GM19025 (cell line): Measurements from ENCODE around the gene MANBA.
A peak's percentile ranks its signal among the peaks of the same experiment; 100 is the strongest.

Source experiments
- ATAC-seq: cut with Tn5 transposase; IDR thresholded peaks from one replicate; pipeline ENCODE4 v1.9.1; 2021; ENCODE audit warnings: mild to moderate bottlenecking, low read depth, moderate library complexity; ENCODE audit not compliant: unreplicated experiment

MANBA gene

DNA sequence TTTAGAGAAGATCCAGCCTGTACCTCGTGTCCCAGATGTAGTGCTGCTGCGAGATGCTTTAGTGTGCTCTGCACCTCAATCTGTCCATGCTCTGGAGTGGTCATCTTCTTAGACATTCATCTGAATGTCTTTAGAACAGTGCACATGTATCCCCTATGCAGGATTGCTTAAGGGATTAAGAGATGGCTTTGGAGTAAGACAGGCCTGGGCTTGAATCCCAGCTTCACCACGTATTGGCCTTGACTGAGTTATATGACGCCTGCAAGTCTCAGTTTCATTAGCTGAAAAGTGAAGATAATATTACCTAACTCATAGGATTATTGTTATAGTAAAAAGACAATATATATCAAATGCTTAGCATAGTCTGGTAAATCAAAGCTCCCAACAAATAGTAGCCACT is 161.3 kb downstream of the MANBA start:
- no peak for ATAC-seq

DNA sequence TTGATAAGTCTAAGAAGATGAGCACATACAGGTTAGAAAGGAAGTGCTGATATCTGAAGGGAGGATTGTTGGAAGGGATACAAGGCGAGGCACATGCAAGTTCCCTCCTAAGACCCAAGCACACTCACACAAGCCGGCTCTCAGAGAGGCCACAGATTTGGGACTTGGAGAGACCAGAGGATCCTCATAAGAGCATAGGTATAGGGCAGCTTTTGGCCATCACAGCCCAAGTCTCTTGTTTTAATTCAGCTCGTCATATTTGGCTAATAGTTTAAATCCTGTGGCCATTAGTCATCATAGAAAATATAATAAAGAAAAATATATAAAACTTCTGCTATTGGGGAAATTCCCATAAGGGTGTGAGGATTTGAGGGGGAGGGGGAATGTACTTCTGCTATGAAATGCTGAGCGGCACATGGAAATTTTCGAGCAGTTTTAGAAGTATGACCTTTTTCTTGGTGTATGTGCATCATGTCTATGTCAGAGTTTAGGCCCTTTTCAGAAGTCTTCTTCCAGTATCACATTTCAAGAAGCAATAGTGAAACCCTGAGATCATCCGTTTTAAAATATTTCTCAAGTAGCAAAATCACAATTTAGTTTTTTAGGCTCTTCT is 161.9 kb downstream of the MANBA start:
- ATAC-seq = peak; percentile 28

DNA sequence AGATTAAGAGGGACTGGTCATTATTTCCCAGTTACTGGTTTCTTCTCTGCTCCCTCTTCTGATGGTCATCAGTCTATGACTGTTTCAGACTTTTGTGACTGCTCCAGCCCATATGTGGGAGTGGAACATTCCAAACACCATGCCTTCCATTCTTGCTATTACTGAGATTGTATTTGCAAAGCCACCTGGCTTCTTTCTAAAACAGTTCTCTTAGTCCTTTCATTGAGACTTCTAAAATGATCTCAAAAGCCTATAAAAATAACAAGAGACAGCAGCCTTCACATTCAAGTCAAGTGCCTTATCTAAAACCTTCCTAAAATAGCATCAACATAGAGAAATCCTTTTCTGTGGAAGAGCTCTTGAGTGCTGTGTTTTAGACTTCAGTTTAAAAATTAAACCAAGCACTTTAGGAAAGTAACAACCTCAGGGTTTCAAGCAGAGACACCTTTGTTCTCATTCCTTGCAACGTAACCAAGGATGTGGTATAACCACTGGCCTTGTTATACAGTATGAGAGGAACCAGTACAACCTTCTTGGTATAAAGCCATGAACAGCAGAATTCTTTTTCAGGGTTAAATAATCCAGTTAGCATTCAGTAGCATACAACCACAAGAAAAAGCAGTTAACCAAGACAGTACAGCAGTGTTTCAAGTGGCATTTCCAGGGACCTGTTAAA is 162.5 kb downstream of the MANBA start:
- ATAC-seq = peak; percentile 78

DNA sequence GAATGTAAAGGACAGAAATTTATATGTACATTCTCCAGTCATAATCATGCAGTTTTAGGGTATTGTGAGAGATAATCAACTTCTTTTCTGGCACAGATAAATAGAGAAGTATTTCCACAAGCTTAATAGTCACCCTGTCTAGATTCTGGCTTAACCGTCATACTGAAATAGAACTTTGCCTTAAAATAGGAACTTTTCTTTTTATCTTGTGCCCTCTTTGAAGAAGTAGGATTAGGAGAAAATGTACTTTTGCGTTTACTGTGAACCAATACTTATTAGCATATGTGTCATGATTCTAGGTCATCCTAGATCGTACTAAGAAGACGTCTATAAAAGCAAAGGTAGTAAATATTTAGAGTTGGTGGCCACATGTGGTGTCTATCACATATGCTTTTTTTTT is 164.2 kb downstream of the MANBA start:
- ATAC-seq = no peak

DNA sequence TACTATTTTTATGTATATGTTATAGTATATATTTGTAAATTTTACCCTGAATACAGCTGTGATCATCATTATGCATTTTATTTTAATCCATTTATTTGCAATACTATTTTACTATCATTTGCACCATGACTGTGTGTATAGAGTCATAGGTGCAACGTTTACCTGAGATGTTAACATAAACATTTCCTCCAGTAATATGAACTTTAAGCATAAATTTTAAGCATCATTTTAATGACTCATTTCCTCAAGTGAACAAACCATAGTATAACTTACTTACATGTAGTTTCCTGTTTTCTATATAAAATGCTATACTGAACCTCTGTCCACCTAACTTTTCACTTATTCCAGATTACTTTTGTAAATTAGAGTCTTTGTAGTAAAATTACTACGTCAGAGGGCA is 166.8 kb downstream of the MANBA start:
- ATAC-seq = no peak

DNA sequence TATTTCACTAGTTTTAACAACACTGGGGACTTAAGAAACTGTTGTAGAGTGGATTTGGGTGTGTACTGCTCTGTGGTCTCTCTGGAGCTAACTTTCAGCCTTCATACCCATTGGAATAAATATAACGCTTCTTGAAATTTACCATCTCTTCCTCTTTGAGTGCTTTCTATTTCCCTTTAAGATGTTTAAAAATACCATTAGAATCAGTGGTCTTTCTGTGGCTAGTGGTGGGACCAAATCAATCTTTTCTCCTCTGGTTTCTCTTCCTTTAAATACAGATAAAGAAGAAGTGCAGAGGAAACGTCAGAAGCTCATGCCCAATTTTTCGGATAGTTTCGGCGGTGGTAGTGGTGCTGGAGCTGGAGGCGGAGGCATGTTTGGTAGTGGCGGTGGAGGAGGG is 167.6 kb downstream of the MANBA start:
- ATAC-seq = no peak

DNA sequence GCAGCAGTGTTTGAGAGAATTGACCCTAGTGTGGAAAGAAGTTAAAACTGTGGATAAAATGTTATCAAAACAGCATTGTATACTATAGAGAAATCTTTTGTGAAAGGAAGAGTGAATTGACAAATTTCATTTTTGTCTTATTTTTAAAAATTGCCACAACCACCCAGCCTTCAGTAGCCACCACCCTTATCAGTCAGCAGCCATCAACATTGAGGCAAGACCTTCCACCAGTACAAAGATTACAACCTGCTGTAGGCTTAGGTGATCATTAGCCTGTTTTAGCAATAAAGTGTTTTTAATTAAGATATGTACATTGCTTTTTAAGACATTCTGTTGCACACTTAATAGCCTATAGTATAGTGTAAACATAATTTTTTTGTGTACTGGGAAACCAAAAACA is 168.5 kb downstream of the MANBA start:
- no peak for ATAC-seq

DNA sequence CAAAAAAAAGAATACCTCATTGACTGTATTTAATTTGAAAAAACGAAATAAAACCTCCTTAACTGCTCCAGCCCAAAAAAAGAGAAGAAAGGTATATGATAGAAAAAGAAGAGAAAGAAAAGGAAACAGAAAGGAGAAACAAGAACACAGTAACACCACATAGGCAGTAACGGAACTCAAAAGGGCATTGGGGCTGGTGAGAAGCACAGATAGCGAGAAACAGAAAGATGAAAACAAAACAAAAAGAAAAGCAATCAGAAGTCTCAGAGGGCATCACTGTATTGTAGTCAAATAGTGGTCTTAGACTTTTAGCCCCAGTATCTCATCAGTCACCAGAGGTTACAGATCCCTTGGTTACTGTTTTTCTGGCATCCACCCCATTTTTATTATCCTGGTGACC is 171.0 kb downstream of the MANBA start:
- ATAC-seq = peak; percentile 37

DNA sequence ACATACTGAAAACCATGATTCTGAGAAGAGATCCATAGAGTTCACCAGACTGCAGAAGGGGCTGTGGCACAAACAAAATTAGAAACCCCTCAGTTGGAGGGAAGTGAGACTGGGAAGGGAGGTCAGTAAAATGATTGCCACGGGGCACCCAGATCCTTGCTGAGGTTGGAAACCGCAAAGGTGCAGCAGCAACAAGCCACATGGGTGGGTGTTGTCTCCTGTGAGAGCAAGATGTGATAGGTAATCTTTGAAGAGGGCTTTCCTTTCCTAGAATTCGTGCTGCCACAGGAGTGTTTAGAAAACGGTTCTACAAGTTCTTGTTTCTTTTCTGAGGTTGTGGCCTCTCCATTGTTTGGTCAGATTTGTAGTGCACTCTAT is 174.1 kb downstream of the MANBA start:
- ATAC-seq = peak; percentile 39

DNA sequence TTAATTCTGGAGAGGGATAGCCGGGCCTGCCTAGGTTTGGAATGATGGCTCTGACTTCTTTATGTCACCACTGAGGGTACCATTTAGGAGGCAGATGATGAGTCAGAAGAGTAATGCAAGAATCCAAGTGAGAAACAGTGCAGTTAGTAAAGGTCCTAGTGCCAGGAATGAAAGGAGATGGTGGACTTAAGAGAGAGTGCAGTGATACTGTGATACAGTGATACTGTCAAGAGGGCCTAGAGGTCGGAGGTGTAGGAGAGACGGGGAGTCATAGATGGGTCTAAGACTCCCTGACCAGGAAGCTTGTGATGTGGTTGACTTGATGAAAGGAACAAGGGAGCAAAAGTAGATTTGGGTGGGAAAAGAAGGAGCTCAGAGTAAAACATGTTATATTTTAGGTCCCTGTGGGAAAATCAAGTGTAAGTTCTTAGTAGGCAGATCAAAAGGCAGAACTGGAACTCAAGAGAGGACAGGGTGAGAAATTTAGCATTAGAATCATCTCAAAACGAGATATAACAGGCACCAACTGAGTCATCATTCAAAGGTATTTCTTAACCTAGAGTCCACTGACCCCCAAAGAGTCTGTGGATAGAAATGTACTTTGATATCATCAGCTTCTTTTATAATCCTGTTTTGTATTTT is 174.6 kb downstream of the MANBA start:
- peak; percentile 36 for ATAC-seq

DNA sequence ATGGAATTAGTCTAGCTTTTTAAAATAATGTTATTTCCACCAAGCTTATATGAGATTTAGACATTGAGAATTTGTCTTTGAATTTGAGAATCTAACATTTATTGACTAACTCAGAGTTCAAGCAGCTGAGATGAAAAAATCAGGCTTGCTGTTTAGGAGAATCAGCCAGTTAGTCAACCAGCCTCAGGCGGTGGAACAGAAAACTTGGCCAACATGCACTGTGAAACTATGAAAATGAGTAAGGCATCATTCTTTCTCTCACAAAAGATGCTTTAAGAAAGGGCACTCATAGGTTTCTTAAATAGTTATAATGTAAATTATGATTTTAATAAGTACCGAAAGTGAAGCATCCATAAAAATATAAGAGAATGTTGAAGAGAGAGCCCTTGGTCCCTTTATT is 175.4 kb downstream of the MANBA start:
- ATAC-seq = no peak

DNA sequence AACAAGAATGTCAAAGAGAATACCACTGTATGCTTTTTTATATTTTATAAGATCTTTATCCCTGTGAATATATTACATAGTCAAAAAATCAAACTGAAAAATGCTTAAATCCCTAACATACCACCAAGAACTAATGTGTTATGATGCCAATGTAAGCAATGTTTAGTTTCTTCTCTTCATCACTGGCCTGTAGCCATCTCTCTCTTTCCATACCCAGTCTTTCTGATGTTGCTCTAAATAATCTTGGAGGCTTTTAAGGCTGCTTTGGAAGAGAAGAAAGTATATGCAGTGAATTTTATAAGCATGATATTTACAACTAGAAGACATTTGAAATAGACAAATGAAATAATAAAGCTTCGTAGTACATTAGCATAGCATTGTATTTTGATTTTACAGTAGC is 176.7 kb downstream of the MANBA start:
- ATAC-seq = no peak
